ENCODE results near the gene SLC16A5.
"Not testable (repeated sequence)": the region's sequence is repeated elsewhere in the genome, so short reads cannot be mapped to it uniquely, and the experiment has no call there.

Gene SLC16A5

GRCh38 chr17:75064460-75064859 is 23.3 kb upstream of the SLC16A5 start:
- DNase-seq (ENCODE audit: low spot score) = no peak

GRCh38 chr17:75064867-75065561 is 22.7 kb upstream of the SLC16A5 start:
- no peak for DNase-seq (ENCODE audit: low spot score)

DNA sequence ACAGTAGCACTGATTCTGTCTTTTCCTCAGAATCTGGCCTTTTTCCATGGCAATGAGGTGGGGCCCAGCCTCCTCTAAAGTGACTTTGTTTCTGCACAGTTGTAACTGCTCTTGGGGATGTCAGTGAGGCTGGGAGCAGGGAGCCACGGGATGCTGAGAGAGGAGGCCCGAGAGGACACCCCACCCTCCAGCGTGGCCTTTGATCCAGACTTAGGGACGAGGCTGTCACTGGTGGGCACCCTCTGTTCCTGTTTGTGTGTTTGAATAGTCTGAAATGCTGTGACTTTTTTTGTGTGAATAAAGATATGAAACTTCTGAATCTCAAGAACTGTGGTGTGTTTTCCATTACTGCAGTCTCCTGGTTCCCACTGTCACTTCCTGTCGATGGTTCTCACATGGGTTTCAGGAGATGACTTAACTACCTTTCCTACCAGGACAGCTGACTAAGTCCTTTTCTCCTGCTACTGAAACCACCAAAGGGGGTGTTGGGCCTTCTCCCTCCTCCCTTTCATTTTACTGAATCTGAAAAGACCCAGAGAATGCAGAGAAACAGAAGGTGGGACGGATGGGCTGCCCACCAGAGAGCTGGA is 22.1 kb upstream of the SLC16A5 start:
- DNase-seq (ENCODE audit: low spot score) = no peak

DNA sequence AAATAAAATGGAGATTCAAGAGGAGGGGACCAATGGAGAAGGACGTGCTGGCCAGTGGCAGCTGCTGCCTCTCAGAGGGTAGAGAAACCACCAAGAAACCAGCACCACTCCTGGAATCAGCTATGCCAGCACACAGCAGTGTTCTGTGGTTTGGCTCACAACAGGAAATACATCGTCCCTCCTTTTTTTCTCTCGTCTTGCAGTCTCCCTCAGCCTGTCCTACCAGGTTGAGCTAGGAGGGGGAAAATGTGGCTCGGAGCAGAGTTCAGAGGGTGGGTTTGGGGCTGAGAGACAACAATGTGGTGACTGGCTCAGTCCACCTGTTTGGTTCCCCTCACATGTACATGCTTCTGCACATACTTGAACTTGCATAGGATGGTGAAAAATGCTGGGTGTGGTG is 19.9 kb upstream of the SLC16A5 start:
- no peak for DNase-seq (ENCODE audit: low spot score)

DNA sequence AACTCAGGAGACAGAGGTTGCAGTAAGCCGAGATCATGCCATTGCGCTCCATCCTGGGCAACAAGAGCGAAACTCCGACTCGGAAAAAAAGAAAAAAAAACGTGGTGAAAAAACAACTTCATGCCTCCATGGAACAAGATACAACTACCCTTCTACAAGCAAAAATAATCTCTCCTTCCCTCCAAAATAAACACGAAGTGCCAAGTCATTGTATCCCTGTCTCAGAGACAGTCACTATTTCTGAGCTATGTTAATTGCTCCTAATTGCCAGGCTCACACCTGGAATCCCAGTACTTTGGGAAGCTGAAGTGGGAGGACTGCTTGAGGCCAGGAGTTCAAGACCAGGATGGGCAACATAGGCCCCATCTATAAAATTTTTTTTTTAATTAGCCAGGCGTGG is 19.0 kb upstream of the SLC16A5 start:
- no peak for DNase-seq (ENCODE audit: low spot score)

DNA sequence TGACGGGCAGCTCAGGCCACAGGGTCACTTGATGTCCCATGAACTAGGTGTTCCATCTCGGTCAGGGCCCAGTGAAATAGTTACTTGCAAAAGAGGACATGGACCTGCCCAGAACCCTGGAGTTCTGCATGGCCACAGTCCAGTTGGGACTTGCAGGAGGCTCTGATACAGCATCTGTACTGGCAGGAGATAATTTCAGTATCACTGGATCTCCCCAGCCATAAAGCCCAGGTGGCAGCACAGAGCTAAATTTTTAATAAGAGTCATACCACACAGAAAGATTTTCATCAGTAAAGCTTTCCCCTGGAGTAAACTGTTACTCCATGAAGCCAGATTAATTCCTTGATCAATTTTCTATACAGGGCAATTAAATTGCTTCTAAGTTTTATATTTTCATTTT is 18.0 kb upstream of the SLC16A5 start:
- DNase-seq (ENCODE audit: low spot score) = no peak

DNA sequence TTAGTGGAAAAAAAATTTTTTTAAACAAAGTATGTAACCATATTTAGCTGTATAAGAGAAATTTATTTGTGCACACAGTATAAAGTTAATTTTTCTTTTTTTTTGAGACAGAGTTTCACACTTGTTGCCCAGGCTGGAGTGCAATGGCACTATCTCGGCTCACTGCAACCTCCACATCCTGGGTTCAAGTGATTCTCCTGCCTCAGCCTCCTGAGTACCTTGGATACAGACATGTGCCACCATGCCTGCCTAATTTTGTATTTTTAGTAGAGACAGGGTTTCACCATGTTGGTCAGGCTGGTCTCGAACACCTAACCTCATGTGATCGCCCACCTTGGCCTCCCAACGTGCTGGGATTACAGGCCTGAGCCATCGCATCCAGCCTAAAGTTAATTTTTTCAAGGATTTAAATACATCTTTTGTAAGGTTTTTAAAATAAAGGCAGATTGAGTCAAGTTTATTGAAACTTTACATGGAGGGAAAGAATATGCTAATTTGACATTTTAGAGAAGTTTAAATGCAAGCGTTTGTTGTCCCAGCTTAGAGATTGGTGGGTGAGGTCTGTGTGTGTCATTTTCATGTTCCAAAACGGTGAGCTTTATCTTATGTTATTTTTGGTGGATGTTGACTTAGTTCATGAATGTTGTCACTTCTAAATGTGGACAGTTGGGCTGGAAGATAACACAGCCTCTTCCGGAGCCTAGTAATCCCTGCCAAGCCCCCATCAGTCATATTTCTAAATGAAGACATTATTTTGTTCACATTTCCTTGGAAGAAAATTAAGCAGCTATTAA is 16.1 kb upstream of the SLC16A5 start:
- not testable (repeated sequence) for DNase-seq (ENCODE audit: low spot score)

DNA sequence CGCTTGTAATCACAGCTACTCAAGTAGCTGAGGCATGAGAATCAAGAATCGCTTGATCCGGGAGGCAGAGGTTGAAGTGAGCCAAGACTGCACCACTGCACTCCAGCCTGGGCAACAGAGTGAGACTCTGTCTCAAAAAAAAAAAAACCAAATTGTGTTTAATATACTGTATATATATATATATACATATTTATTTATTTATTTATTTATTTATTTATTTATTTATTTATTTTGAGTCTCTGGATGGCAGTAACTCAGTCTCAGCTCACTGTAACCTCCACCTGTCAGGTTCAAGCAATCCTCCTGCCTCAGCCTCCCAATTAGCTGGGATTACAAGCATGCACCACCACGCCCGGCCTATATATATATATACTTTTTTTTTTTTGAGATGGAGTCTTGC is 14.8 kb upstream of the SLC16A5 start:
- DNase-seq (ENCODE audit: low spot score) = not testable (repeated sequence)

DNA sequence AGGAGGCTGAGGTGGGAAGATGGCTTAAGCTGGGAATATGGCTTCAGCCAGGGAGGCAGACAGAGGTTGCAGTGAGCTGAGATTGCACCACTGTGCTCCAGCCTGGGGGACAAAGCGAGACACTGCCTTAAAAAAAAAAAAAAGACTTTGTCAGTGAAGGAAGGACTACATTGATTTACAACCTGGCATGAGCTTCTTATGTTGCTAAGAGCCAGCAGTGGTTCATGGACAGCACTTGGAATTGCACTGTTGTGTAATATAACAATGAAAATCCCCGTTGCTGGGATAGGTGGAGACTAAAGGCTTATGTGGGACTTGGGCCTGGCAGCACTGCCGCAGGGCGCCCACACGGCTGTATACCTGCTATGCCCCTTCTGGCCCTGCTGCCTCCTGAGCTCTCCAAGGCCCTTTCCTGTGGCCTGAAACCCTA is 14.1 kb upstream of the SLC16A5 start:
- no peak for DNase-seq (ENCODE audit: low spot score)

DNA sequence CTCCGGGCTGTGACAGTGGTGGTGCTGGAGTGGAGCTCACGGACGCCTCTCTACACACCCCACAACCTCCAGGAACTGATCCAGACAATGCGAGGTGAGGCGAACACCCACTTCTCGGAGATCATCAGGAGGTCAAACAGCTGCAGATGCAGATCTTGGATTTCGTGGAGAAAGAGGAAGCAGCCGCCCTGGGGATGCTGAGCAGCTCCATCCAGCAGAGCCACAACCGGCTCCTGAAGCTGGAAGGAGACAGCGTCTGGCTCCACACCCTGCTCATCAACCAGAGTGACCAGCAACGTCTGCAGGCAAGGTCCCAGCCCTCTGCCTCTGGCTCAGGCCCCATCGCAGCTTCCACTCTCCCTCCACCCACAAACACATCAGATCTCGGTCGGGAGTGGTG is 13.2 kb upstream of the SLC16A5 start:
- no peak for DNase-seq (ENCODE audit: low spot score)

DNA sequence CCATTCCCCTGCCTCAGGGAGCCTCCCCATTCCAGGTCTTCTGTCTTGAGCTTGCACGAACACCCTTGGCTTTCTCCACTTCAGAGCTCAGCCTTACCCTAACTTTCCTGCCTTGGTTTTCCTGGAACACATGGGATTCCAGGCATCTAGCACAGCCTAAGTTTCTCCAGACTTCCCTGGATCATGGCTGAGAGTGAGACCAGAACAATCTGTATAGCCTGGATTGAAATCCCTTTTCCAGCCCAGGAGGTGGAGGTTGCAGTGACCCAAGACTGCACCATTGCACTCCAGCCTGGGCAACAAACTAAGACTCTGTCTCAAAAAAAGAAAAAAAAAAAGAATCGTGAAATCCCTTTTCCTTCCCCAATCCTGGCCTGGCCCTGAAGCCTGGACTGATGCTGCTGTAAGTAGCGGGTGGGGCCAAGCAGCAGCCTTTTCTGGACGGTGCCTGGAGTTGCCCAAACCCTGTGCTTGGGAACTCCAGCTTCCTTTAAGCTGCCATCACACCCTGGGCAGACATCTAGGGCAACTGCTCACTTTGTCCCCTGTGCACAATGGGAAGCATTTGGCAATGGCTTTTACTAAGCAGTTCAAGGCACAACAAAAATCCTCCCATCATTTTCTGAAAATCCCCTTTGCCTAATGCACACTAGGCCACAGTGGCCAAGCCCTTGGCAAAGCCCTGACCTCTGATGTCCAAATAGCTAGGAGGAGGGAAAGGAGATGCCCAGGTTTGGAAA is 12.0 kb upstream of the SLC16A5 start:
- no peak for DNase-seq (ENCODE audit: low spot score)

DNA sequence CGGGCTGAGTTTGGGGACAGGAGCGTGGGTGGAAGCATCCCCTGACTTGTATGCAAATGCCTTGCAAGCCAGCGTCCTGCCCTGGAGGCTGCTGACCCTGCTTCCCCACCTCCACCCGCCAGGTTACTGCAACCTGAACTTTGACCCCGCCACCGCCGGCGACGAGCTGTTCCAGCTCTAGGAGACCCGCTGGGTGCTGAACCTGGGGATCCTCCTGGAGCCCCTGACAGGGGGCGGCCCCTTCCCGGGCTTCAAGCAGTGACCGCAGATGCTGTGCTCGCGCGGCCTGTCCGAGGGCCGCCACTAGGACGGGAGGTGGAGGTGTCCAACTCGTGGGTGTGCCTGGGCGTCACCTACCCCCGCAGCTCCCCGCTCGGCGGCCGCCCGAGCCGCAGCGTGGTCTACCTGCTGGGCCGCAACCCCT is 10.7 kb upstream of the SLC16A5 start:
- no peak for DNase-seq (ENCODE audit: low spot score)

DNA sequence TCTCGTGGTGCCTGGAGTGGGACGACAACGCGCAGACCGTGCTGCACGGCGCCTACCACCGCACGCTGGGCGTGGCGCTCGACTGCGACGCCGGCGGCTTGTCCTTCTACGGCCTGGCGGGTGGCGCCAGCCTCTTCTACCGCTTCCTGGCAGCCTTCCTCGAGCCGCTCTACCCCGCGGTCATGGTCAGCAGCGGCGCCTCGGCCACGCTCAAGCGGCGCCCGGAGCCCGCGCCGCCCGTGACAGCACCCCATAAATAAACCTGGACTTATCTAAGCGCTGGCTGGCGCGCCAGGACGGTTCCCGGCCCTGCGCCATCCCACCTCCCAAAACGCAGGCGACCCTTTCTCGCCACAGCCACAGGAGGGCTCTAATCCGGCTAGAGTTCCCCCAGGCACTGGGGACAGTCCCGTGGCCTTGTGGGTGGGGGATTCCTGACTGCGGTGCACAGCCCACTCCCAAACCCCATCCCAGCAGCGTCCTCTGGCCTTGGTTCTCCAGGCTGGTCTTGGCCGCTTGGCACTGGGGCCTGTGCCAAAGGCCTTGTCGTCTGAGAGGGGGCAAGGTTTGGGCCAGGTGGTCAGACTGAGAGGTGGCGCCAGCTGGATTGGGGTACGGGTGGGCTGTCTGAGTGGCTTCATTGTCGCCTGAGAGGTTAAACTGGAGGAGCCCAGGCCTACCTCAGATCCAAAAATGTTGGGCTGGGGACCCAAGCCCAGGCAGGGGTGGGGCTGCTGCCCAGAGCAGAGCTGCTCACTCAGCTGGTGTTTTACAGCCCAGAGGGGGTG is 10.1 kb upstream of the SLC16A5 start:
- DNase-seq (ENCODE audit: low spot score) = no peak

GRCh38 chr17:75078284-75079022 is 9.3 kb upstream of the SLC16A5 start:
- no peak for DNase-seq (ENCODE audit: low spot score)

GRCh38 chr17:75079023-75079373 is 8.8 kb upstream of the SLC16A5 start:
- no peak for DNase-seq (ENCODE audit: low spot score)

DNA sequence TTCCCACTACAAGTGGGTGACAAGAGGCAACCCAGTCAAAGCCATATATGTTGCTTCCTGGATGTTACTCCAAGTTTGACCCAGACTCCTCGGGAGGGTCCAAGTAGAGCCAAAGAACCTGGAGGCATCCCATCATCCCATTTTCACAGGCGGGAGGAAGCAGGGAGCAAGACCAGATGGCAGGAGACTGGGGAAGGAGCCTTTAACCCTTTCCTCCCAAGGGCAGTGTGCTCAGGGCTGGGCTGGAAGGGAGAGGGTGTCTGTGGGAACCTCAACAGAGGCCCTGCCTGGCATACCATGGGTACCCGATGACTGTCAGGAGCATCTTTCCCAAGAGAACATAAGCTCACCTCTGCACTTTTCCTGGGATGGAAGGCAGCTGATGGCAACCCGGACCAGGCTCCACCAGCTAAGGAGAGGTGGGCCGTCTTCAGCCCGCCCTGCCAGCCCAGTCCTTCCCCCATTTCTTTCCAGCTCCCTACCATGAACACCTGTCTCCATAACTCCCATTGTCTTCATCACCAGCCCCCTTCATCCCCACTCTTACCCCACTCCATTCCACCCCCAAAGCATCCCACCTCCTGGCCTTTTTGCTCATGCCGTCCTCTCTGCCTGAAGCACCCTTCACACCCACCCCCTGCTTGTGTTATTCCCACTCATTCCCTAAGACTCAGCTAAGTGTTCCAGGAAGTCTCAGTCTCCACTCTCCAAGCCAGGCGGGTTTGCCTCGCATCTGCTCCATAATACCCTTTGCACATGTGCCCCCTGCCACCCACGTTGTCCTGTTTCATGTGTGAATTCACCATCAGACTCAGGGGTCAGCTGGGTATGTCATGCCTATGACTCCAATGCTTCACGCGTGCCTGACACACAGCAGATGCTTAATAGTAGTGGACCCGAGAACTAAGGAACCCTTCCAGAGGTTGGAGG is 5.9 kb upstream of the SLC16A5 start:
- no peak for DNase-seq (ENCODE audit: low spot score)

DNA sequence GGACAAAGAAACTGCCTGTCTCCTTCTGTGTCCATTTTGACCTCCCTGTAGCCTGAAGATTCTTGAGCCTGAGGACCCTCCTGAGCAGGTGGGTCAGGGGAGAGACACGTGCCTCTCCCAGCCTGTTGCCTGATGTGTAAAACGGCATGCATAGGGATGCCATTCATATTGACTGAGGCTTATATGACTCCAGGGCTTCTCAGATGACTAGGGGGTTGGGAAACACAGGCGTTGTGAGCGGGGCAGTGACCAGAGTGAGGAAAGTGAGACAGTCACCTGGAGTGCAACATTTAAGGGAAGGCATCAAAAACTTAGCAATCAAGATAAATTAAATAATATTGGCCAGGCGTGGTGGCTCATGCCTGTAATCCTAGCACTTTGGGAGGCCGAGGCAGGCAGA is 5.1 kb upstream of the SLC16A5 start:
- no peak for DNase-seq (ENCODE audit: low spot score)

GRCh38 chr17:75084039-75084660 is 3.6 kb upstream of the SLC16A5 start:
- no peak for DNase-seq (ENCODE audit: low spot score)

DNA sequence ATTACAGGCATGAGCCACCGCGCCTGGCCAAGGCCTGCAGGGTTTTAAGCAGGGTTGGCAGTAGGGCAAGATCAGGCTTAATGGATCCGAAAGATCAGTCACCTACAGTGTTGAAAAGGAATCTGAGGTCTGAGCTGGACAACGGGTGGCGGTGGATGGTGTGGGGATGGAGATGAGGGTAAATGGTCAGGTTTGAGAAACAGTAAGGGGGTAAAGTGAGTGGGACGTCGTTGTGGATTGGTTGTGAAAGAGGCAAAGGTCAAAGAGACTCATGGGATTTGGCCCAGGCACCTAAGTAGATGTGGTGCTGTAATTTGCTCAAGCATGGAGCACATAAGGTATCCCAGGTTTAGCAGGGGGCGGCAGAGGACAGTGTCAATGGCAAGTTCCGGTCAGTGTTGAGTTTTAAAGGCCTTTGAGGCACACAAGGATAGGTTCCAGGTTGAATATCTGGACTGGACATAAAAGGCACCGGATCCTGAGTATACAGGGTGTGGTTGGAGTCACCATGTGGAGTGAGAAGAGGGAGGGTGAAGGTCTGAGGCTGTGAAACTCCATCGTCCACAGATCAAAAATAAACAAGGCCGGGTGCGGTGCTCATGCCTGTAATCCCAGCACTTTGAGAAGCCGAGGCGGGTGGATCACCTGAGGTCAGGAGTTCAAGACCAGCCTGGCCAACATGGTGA is 1.1 kb upstream of the SLC16A5 start:
- DNase-seq (ENCODE audit: low spot score) = no peak

All from left forelimb (tissue), 1 donor.